ENCODE measurements around the gene UCP2. TPM values are rescaled to one million over a fixed set of nuclear protein-coding genes. Genes with fewer than 3 reads are reported as not detected.

The UCP2 gene
- total RNA-seq, 1 donor from 2014 or later, result 70.4 TPM

GRCh38 chr11:74012074-74012809, 29.6 kb upstream of the UCP2 start:
- Mint-ChIP-seq H3K36me3 (peaks cover 21% of the 10 kb centered on the region), H3K27ac (peak overlapping the region; percentile 40), H3K4me3 (no peak overlapping the region), H3K9me3 (no peaks in the 10 kb centered on the region), H3K27me3 (no peaks in the 10 kb centered on the region), H3K4me1 (ENCODE audit: unreplicated experiment) (peaks cover 25% of the 10 kb centered on the region)
- DNase-seq (ENCODE audit: extremely low spot score, unreplicated experiment), result no peak
- TF ChIP-seq CTCF (conservative IDR thresholded peaks at IDR 0.05), result no peak

- Mint-ChIP-seq H3K4me3 (no peak overlapping the region), H3K27me3 (no peaks in the 10 kb centered on the region), H3K36me3 (peaks cover 15% of the 10 kb centered on the region), H3K9me3 (no peaks in the 10 kb centered on the region), H3K27ac (no peak overlapping the region), H3K4me1 (ENCODE audit: unreplicated experiment) (peaks cover 25% of the 10 kb centered on the region)
- DNase-seq (ENCODE audit: extremely low spot score, unreplicated experiment), result no peak
- no peak for TF ChIP-seq CTCF (conservative IDR thresholded peaks at IDR 0.05)
Measured at GRCh38 chr11:74011360-74012073, 28.9 kb upstream of the UCP2 start.

- Mint-ChIP-seq H3K4me1 (ENCODE audit: unreplicated experiment) (peaks cover 25% of the 10 kb centered on the region), H3K9me3 (no peaks in the 10 kb centered on the region), H3K36me3 (peaks cover 8% of the 10 kb centered on the region), H3K27ac (no peak overlapping the region), H3K27me3 (no peaks in the 10 kb centered on the region), H3K4me3 (no peak overlapping the region)
- DNase-seq (ENCODE audit: extremely low spot score, unreplicated experiment), result no peak
- no peak for TF ChIP-seq CTCF (conservative IDR thresholded peaks at IDR 0.05)
Measured at GRCh38 chr11:74010306-74011300, 28.0 kb upstream of the UCP2 start.

- Mint-ChIP-seq H3K36me3 (peaks cover 5% of the 10 kb centered on the region), H3K27me3 (no peaks in the 10 kb centered on the region), H3K9me3 (no peaks in the 10 kb centered on the region), H3K4me3 (no peak overlapping the region), H3K27ac (no peak overlapping the region), H3K4me1 (ENCODE audit: unreplicated experiment) (peaks cover 25% of the 10 kb centered on the region)
- TF ChIP-seq CTCF (conservative IDR thresholded peaks at IDR 0.05), result no peak
- no peak for DNase-seq (ENCODE audit: extremely low spot score, unreplicated experiment)
Measured at GRCh38 chr11:74009675-74010305, 27.1 kb upstream of the UCP2 start.

- TF ChIP-seq CTCF (conservative IDR thresholded peaks at IDR 0.05), result no peak
- no peaks in the 10 kb centered on the region for H3K27me3 Mint-ChIP-seq
- no peak overlapping the region for H3K27ac Mint-ChIP-seq
- DNase-seq (ENCODE audit: extremely low spot score, unreplicated experiment), result no peak
- peaks cover 25% of the 10 kb centered on the region for H3K4me1 Mint-ChIP-seq (ENCODE audit: unreplicated experiment)
- H3K9me3 Mint-ChIP-seq, result no peaks in the 10 kb centered on the region
- H3K36me3 Mint-ChIP-seq, result peaks cover 5% of the 10 kb centered on the region
- H3K4me3 Mint-ChIP-seq, result no peak overlapping the region
Measured at GRCh38 chr11:74009230-74009547, 26.5 kb upstream of the UCP2 start.
